PFSK-1 (cell line): ENCODE data around the gene GDF2.

Experiments used
- FOXP2 ChIP-seq: optimal IDR thresholded peaks from 2 replicates; pipeline ENCODE3; 2011; ENCODE audit warnings: borderline replicate concordance, control low read depth, inconsistent platforms; ENCODE audit not compliant: insufficient read depth; ENCODE audit errors: extremely low read length, extremely low read depth
- POLR2AphosphoS5 ChIP-seq: IDR thresholded peaks from 2 replicates; pipeline ENCODE4 v1.6.1; 2012; ENCODE audit warnings: low read depth, mild to moderate bottlenecking, control low read depth, low read length, moderate library complexity
- REST ChIP-seq, 2 experiments: IDR thresholded peaks; 2 replicates each; pipeline versions ENCODE4 v1.6.1 to v1.8.0; 2011 to 2012; ENCODE audit warnings: low read depth in 2 of 2, low read length in 2 of 2, control low read depth in 1 of 2, inconsistent platforms in 1 of 2, mild to moderate bottlenecking in 1 of 2, moderate library complexity in 1 of 2; ENCODE audit not compliant: insufficient read depth in 1 of 2
- SIN3A ChIP-seq: IDR thresholded peaks from 2 replicates; pipeline ENCODE4 v1.6.1; 2012; ENCODE audit warnings: mild to moderate bottlenecking, low read length, moderate library complexity, borderline replicate concordance; ENCODE audit not compliant: insufficient read depth
- TAF1 ChIP-seq: IDR thresholded peaks from 2 replicates; pipeline ENCODE4 v1.6.1; 2012; ENCODE audit warnings: low read length, control low read depth, borderline replicate concordance; ENCODE audit not compliant: insufficient read depth

The GDF2 gene

GRCh38 chr10:47371629-47372485 lies 49.6 kb downstream of the GDF2 start:
- no peak for TF ChIP-seq SIN3A
- TF ChIP-seq POLR2AphosphoS5: no peak

GRCh38 chr10:47372726-47373125 lies 50.5 kb downstream of the GDF2 start:
- no peak for TF ChIP-seq SIN3A
- TF ChIP-seq FOXP2: no peak
- TF ChIP-seq REST (IDR thresholded peaks at IDR 0.05; ENCODE audit: insufficient read depth in 1 of 2, low read depth in 2 of 2, low read length in 2 of 2): no peak
- TF ChIP-seq POLR2AphosphoS5: no peak
- TF ChIP-seq TAF1: no peak

- no peak for TF ChIP-seq SIN3A
Measured at GRCh38 chr10:47374611-47375536, 52.6 kb downstream of the GDF2 start.

GRCh38 chr10:47376522-47377220 lies 54.4 kb downstream of the GDF2 start:
- TF ChIP-seq TAF1 (no peak), REST (IDR thresholded peaks at IDR 0.05; ENCODE audit: insufficient read depth in 1 of 2, low read depth in 2 of 2, low read length in 2 of 2) (no peak), FOXP2 (no peak), POLR2AphosphoS5 (no peak), SIN3A (no peak)
